ENCODE measurements around the gene ATP11A.
"Not testable (repeated sequence)": the region's sequence is repeated elsewhere in the genome, so short reads cannot be mapped to it uniquely, and the experiment has no call there.

ATP11A gene

GRCh38 chr13:112704308-112705145, 14.7 kb downstream of the ATP11A start:
- no peak for DNase-seq (ENCODE audit: low read depth)
- H3K4me3 ChIP-seq (ENCODE audit: low read depth, low read length) = no peak overlapping the region

GRCh38 chr13:112705286-112705685, 15.4 kb downstream of the ATP11A start:
- no peak for DNase-seq (ENCODE audit: low read depth)
- H3K4me3 ChIP-seq (ENCODE audit: low read depth, low read length) = no peak overlapping the region

GRCh38 chr13:112706171-112706570, 16.3 kb downstream of the ATP11A start:
- no peak overlapping the region for H3K4me3 ChIP-seq (ENCODE audit: low read depth, low read length)
- DNase-seq (ENCODE audit: low read depth) = no peak

DNA sequence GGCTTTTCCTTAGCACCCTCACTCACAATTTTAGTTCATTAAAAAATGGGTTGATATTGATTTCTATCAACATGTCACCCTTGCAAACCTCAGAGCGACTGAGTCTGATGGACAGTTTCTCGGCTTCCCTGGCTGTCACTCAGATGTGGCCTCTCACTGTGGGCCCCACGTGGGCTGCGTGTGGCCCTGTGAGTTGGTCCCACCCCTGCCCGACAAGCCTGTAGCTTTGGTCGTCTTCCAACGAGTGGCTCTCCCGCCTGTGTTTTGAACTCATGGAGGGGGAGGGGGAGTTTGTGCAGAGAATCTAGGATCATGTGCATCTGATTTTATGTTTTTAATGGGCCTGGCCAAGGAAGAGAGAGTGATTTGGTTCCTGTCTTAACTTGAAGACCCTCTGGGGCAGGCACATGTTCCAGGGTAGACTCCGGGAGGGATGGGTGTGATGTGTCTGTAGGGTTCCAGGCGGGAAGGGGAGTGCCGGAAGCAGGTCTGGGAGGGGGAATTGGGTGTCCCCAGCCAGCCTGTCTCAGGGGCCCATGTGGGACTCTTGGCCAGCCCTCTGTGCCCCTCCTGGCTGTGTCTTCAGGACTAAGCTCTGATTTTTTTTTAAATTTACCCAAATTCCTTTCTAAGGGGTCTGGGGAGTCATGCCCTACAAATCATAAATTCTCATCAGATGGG, 18.9 kb downstream of the ATP11A start:
- no peak for DNase-seq (ENCODE audit: low read depth)
- H3K4me3 ChIP-seq (ENCODE audit: low read depth, low read length) = no peak overlapping the region

DNA sequence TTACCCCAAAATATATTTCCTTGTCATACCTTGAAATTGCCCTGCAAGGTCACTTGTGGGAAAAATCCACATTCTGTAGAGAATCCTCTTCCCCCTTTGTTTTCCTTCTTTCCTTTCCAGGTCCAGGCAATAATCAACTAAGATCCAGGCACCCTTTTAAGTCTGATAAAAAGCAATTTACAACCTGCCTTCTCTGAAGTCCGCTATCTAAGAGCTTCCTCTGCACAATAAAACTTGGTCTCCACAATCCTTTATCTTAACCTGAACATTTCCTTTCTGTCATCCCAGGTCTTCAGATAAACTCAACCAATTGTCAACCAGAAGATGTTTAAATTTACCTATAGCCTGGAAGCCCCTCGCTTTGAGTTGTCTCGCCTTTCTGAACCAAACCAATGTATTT, 19.5 kb downstream of the ATP11A start:
- not testable (repeated sequence) for H3K4me3 ChIP-seq (ENCODE audit: low read depth, low read length); DNase-seq (ENCODE audit: low read depth)

- DNase-seq (ENCODE audit: low read depth) = no peak
- H3K4me3 ChIP-seq (ENCODE audit: low read depth, low read length) = no peak overlapping the region
These were observed 20.3 kb downstream of the ATP11A start for GRCh38 chr13:112709825-112710783.

GRCh38 chr13:112710855-112711527, 21.2 kb downstream of the ATP11A start:
- H3K4me3 ChIP-seq (ENCODE audit: low read depth, low read length) = peak overlapping the region; percentile 27

GRCh38 chr13:112711528-112712265, 21.9 kb downstream of the ATP11A start:
- DNase-seq (ENCODE audit: low read depth) = peak; percentile 92
- peak overlapping the region; percentile 27 for H3K4me3 ChIP-seq (ENCODE audit: low read depth, low read length)

More at GRCh38 chr13:112710855-112711527, 21.2 kb downstream of the ATP11A start:
- no peak for DNase-seq (ENCODE audit: low read depth)

DNA sequence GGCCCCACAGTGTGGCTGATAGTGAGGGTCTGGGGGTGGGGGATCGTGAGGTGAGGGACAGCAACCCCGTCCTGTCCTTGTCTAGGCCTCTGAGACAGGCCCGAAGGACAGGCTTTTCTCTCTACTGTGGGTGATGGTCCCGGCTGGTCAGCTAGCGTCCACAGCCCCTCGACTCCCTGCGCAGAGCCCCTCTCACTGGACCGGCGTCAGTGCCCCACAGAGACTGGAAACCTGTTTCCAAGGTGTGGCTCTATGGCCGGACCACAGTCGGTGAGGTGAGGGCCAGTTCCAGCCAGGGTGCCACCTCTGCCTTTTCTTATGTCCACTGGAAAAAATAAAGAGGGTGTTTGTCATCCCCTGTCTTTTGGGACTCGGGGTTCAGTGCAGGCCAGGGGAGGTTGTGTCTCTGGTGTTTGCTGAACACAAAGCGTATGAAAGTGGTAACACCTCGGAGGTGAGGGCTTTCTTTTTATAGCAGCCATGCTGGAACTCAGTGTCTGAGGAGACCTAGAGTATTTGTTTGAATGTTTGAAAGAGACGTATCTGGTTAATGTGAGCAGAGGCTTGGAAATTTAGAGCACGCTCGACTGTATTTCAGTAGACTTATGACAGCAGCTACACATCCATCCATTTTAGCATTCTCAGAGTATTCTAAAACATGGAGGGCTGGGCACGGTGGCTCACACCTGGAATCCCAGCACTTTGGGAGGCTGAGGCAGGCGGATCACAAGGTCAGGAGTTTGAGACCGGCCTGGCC, 22.8 kb downstream of the ATP11A start:
- no peak overlapping the region for H3K4me3 ChIP-seq (ENCODE audit: low read depth, low read length)
- no peak for DNase-seq (ENCODE audit: low read depth)

- DNase-seq (ENCODE audit: low read depth) = no peak
These were observed 23.8 kb downstream of the ATP11A start for GRCh38 chr13:112713517-112714253.

GRCh38 chr13:112714376-112715174, 24.7 kb downstream of the ATP11A start:
- no peak overlapping the region for H3K4me3 ChIP-seq (ENCODE audit: low read depth, low read length)
- no peak for DNase-seq (ENCODE audit: low read depth)

More at GRCh38 chr13:112713517-112714253, 23.8 kb downstream of the ATP11A start:
- no peak overlapping the region for H3K4me3 ChIP-seq (ENCODE audit: low read depth, low read length)

- H3K4me3 ChIP-seq (ENCODE audit: low read depth, low read length) = no peak overlapping the region
- no peak for DNase-seq (ENCODE audit: low read depth)
These were observed 25.4 kb downstream of the ATP11A start for GRCh38 chr13:112715210-112715609.

- no peak for DNase-seq (ENCODE audit: low read depth)
- H3K4me3 ChIP-seq (ENCODE audit: low read depth, low read length) = no peak overlapping the region
These were observed 26.1 kb downstream of the ATP11A start for GRCh38 chr13:112715715-112716460.

DNA sequence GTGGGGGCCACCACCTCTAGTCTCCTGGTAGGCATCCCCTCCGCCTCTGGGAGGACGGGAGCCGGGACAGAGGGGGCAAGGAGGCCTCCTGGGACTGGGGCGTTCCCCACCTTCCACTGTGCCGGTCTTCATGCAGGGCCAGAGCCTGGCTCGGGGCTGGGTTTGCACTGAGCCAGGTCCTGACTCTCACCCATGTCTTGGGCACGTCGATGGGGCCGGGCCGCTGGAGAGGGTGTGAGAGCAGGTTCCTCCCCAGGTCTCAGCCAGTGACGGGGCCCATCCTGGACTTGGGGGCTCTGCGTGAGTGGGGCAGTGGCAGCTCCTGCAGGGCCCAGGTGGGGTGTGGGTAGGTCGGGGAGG, 26.6 kb downstream of the ATP11A start:
- DNase-seq (ENCODE audit: low read depth) = no peak
- no peak overlapping the region for H3K4me3 ChIP-seq (ENCODE audit: low read depth, low read length)

GRCh38 chr13:112716841-112717520, 27.1 kb downstream of the ATP11A start:
- H3K4me3 ChIP-seq (ENCODE audit: low read depth, low read length) = no peak overlapping the region
- DNase-seq (ENCODE audit: low read depth) = no peak
